ENCODE data around the gene SKI. TPM values are rescaled to one million over a fixed set of nuclear protein-coding genes. Genes with fewer than 3 reads are reported as not detected.
A peak's percentile ranks its signal among the peaks of the same experiment; 100 is the strongest.

SKI gene
- total RNA-seq, 4 donors from 2014 or later, result 60.2 to 157 (median 79.0) TPM

- no peak for TF ChIP-seq CTCF (IDR thresholded peaks at IDR 0.05)
- no peak for TF ChIP-seq EP300 (IDR thresholded peaks at IDR 0.05)
- TF ChIP-seq POLR2A (IDR thresholded peaks at IDR 0.05), result peak in 1 of 2 donors; percentile 3
- TF ChIP-seq POLR2AphosphoS5 (IDR thresholded peaks at IDR 0.05), result no peak
- peak overlapping the region; percentile 49 to 83 for H3K4me3 ChIP-seq
- peak overlapping the region; percentile 52 to 93 (median 90) for H3K27ac ChIP-seq
- H3K4me1 ChIP-seq, result peaks cover under 1 to 70% (median 32%) of the 10 kb centered on the region in 3 donors
- H3K36me3 ChIP-seq, result no peaks in the 10 kb centered on the region
- H3K9me3 ChIP-seq, result no peaks in the 10 kb centered on the region
- 0 to 13% methylated on average over 5 of the region's 32 CpGs for WGBS, 2 donors (ENCODE audit: low coverage in 1 of 2)
- no peaks in the 10 kb centered on the region for H3K27me3 ChIP-seq
- ATAC-seq, result no peak
Measured at GRCh38 chr1:2229911-2230731, 2.0 kb downstream of the SKI start.

- peak overlapping the region; percentile 49 to 83 for H3K4me3 ChIP-seq
- no peak for ATAC-seq
- no peak for TF ChIP-seq CTCF (IDR thresholded peaks at IDR 0.05)
- TF ChIP-seq POLR2A (IDR thresholded peaks at IDR 0.05), result no peak
- TF ChIP-seq POLR2AphosphoS5 (IDR thresholded peaks at IDR 0.05), result no peak
- no peak for TF ChIP-seq EP300 (IDR thresholded peaks at IDR 0.05)
- no peaks in the 10 kb centered on the region for H3K9me3 ChIP-seq
- no peaks in the 10 kb centered on the region for H3K27me3 ChIP-seq
- H3K4me1 ChIP-seq, result peaks cover 6 to 78% (median 40%) of the 10 kb centered on the region in 3 donors
- WGBS, 2 donors (ENCODE audit: low coverage in 1 of 2), result 0 to 2% methylated on average over 4 to 9 of the region's 30 CpGs
- H3K36me3 ChIP-seq, result no peaks in the 10 kb centered on the region
- H3K27ac ChIP-seq, result peak overlapping the region; percentile 52 to 93 (median 90)
Measured at GRCh38 chr1:2230781-2231531, 2.8 kb downstream of the SKI start.

GRCh38 chr1:2231532-2232254 lies 3.6 kb downstream of the SKI start:
- peak overlapping the region; percentile 49 to 83 for H3K4me3 ChIP-seq

GRCh38 chr1:2232255-2232915 lies 4.3 kb downstream of the SKI start:
- Histone ChIP-seq H3K27ac (peak overlapping the region; percentile 52 to 93 (median 90)), H3K4me1 (peaks cover 6 to 81% (median 49%) of the 10 kb centered on the region in 3 donors), H3K36me3 (no peaks in the 10 kb centered on the region), H3K9me3 (no peaks in the 10 kb centered on the region), H3K4me3 (peak overlapping the region; percentile 49 to 83), H3K27me3 (no peaks in the 10 kb centered on the region)
- WGBS, 2 donors (ENCODE audit: low coverage in 1 of 2), result 20% methylated on average over 1 of the region's 17 CpGs; no CpG with 5 or more reads in 1 of the 2 donors
- no peak for TF ChIP-seq POLR2AphosphoS5 (IDR thresholded peaks at IDR 0.05)
- TF ChIP-seq POLR2A (IDR thresholded peaks at IDR 0.05), result no peak
- no peak for TF ChIP-seq EP300 (IDR thresholded peaks at IDR 0.05)
- TF ChIP-seq CTCF (IDR thresholded peaks at IDR 0.05), result no peak
- ATAC-seq, result no peak

More at GRCh38 chr1:2231532-2232254, 3.6 kb downstream of the SKI start:
- Histone ChIP-seq H3K36me3 (no peaks in the 10 kb centered on the region), H3K4me1 (peaks cover 6 to 78% (median 44%) of the 10 kb centered on the region in 3 donors), H3K27ac (peak overlapping the region; percentile 52 to 93 (median 90)), H3K27me3 (no peaks in the 10 kb centered on the region), H3K9me3 (no peaks in the 10 kb centered on the region)
- ATAC-seq, result peak; percentile 42
- 2 to 7% methylated on average over 7 of the region's 26 CpGs for WGBS, 2 donors (ENCODE audit: low coverage in 1 of 2)
- no peak for TF ChIP-seq EP300 (IDR thresholded peaks at IDR 0.05)
